ENCODE measurements around the gene GOLPH3L. TPM values are rescaled to one million over a fixed set of nuclear protein-coding genes. Genes with fewer than 3 reads are reported as not detected.
"Not testable (repeated sequence)": the region's sequence is repeated elsewhere in the genome, so short reads cannot be mapped to it uniquely, and the experiment has no call there.

GOLPH3L gene
- 10 to 100 TPM; 32.0 to 32.3 TPM for total RNA-seq

- Mint-ChIP-seq H3K9me3 (no peaks in the 10 kb centered on the region), H3K27me3 (ENCODE audit: low read depth) (no peaks in the 10 kb centered on the region), H3K27ac (peak within 1 kb of the TSS; percentile 96)
These were observed at the start of gene GOLPH3L for GRCh38 chr1:150696995-150697927. GOLPH3L (minus strand) TSS chr1:150697154; CDS start chr1:150694838, 2,316 bp downstream.

GRCh38 chr1:150730130-150730721, 33.3 kb upstream of the GOLPH3L start:
- no peak overlapping the region for H3K4me3 Mint-ChIP-seq
- no peak for DNase-seq
- ATAC-seq (replicated peaks in 1 of 2): no peak
- H3K27me3 Mint-ChIP-seq (ENCODE audit: low read depth): no peaks in the 10 kb centered on the region
- H3K27ac Mint-ChIP-seq: no peak overlapping the region
- H3K9me3 Mint-ChIP-seq: no peaks in the 10 kb centered on the region
- no peaks in the 10 kb centered on the region for H3K4me1 Mint-ChIP-seq (ENCODE audit: low read depth)
- no peaks in the 10 kb centered on the region for H3K36me3 Mint-ChIP-seq (ENCODE audit: insufficient read depth in 2 of 2)

More at GRCh38 chr1:150696995-150697927, at the start of gene GOLPH3L:
- Mint-ChIP-seq H3K4me1 (ENCODE audit: low read depth) (peaks cover 22% of the 10 kb centered on the region), H3K36me3 (ENCODE audit: insufficient read depth in 2 of 2) (peaks cover 0 to 18% of the 10 kb centered on the region in 2 donors), H3K4me3 (peak within 1 kb of the TSS; percentile 92 to 96)
- ATAC-seq (replicated peaks in 1 of 2) (peak; percentile 100), DNase-seq (peak; percentile 87 to 93)

GRCh38 chr1:150724336-150724735, 27.4 kb upstream of the GOLPH3L start:
- no peak for DNase-seq
- Mint-ChIP-seq H3K36me3 (ENCODE audit: insufficient read depth in 2 of 2) (no peaks in the 10 kb centered on the region), H3K4me3 (no peak overlapping the region)

GRCh38 chr1:150720703-150721102, 23.7 kb upstream of the GOLPH3L start, which contains the start of gene HORMAD1:
HORMAD1 (minus strand) TSS chr1:150720895; CDS start chr1:150719505, 1,390 bp downstream.
- no peak for DNase-seq
- no peak within 1 kb of the TSS for H3K27ac Mint-ChIP-seq
- H3K27me3 Mint-ChIP-seq (ENCODE audit: low read depth): peaks cover 5% of the 10 kb centered on the region
- H3K4me1 Mint-ChIP-seq (ENCODE audit: low read depth): no peaks in the 10 kb centered on the region
- ATAC-seq (replicated peaks in 1 of 2): no peak
- no peak within 1 kb of the TSS for H3K4me3 Mint-ChIP-seq
- H3K9me3 Mint-ChIP-seq: no peaks in the 10 kb centered on the region
- no peaks in the 10 kb centered on the region for H3K36me3 Mint-ChIP-seq (ENCODE audit: insufficient read depth in 2 of 2)

More at GRCh38 chr1:150724336-150724735, 27.4 kb upstream of the GOLPH3L start:
- Mint-ChIP-seq H3K4me1 (ENCODE audit: low read depth) (no peaks in the 10 kb centered on the region), H3K9me3 (no peaks in the 10 kb centered on the region), H3K27ac (no peak overlapping the region), H3K27me3 (ENCODE audit: low read depth) (peaks cover 5% of the 10 kb centered on the region)
- no peak for ATAC-seq (replicated peaks in 1 of 2)

GRCh38 chr1:150720098-150720497, 23.1 kb upstream of the GOLPH3L start:
- Mint-ChIP-seq H3K4me1 (ENCODE audit: low read depth) (no peaks in the 10 kb centered on the region), H3K27me3 (ENCODE audit: low read depth) (peaks cover 5% of the 10 kb centered on the region), H3K9me3 (no peaks in the 10 kb centered on the region), H3K4me3 (no peak overlapping the region), H3K27ac (no peak overlapping the region), H3K36me3 (ENCODE audit: insufficient read depth in 2 of 2) (no peaks in the 10 kb centered on the region)
- DNase-seq (no peak), ATAC-seq (replicated peaks in 1 of 2) (no peak)

GRCh38 chr1:150718225-150718891, 21.4 kb upstream of the GOLPH3L start:
- Mint-ChIP-seq H3K27ac (no peak overlapping the region), H3K36me3 (ENCODE audit: insufficient read depth in 2 of 2) (no peaks in the 10 kb centered on the region), H3K4me1 (ENCODE audit: low read depth) (no peaks in the 10 kb centered on the region), H3K27me3 (ENCODE audit: low read depth) (peaks cover 3% of the 10 kb centered on the region), H3K4me3 (no peak overlapping the region), H3K9me3 (no peaks in the 10 kb centered on the region)
- peak in 1 of 2 donors; percentile 28 for ATAC-seq (replicated peaks in 1 of 2)
- no peak for DNase-seq

- DNase-seq; H3K4me1 Mint-ChIP-seq (ENCODE audit: low read depth); H3K4me3 Mint-ChIP-seq; H3K36me3 Mint-ChIP-seq (ENCODE audit: insufficient read depth in 2 of 2); H3K27ac Mint-ChIP-seq; ATAC-seq (replicated peaks in 1 of 2); H3K9me3 Mint-ChIP-seq; H3K27me3 Mint-ChIP-seq (ENCODE audit: low read depth): not testable (repeated sequence)
These were observed 12.1 kb upstream of the GOLPH3L start for GRCh38 chr1:150709031-150709430.

- no peaks in the 10 kb centered on the region for H3K36me3 Mint-ChIP-seq (ENCODE audit: insufficient read depth in 2 of 2)
- no peak overlapping the region for H3K4me3 Mint-ChIP-seq
- H3K27me3 Mint-ChIP-seq (ENCODE audit: low read depth): peaks cover 7% of the 10 kb centered on the region
- H3K4me1 Mint-ChIP-seq (ENCODE audit: low read depth): no peaks in the 10 kb centered on the region
- peak; percentile 27 to 29 for DNase-seq
- no peak overlapping the region for H3K27ac Mint-ChIP-seq
- H3K9me3 Mint-ChIP-seq: no peaks in the 10 kb centered on the region
- ATAC-seq (replicated peaks in 1 of 2): peak in 1 of 2 donors; percentile 52
These were observed 11.6 kb upstream of the GOLPH3L start for GRCh38 chr1:150708595-150708994.

- no peak overlapping the region for H3K27ac Mint-ChIP-seq
- DNase-seq (no peak), ATAC-seq (replicated peaks in 1 of 2) (no peak)
- H3K27me3 Mint-ChIP-seq (ENCODE audit: low read depth): peaks cover 7% of the 10 kb centered on the region
- no peak overlapping the region for H3K4me3 Mint-ChIP-seq
- H3K4me1 Mint-ChIP-seq (ENCODE audit: low read depth): no peaks in the 10 kb centered on the region
- H3K9me3 Mint-ChIP-seq: no peaks in the 10 kb centered on the region
- H3K36me3 Mint-ChIP-seq (ENCODE audit: insufficient read depth in 2 of 2): no peaks in the 10 kb centered on the region
These were observed 9.1 kb upstream of the GOLPH3L start for GRCh38 chr1:150706091-150706490.

GRCh38 chr1:150703427-150703826, 6.5 kb upstream of the GOLPH3L start:
- Mint-ChIP-seq H3K27ac (no peak overlapping the region), H3K4me1 (ENCODE audit: low read depth) (no peaks in the 10 kb centered on the region), H3K27me3 (ENCODE audit: low read depth) (no peaks in the 10 kb centered on the region), H3K4me3 (no peak overlapping the region), H3K9me3 (no peaks in the 10 kb centered on the region), H3K36me3 (ENCODE audit: insufficient read depth in 2 of 2) (no peaks in the 10 kb centered on the region)
- DNase-seq (no peak), ATAC-seq (replicated peaks in 1 of 2) (no peak)

- Mint-ChIP-seq H3K4me3 (peak overlapping the region; percentile 92 to 96), H3K4me1 (ENCODE audit: low read depth) (peaks cover 22% of the 10 kb centered on the region), H3K36me3 (ENCODE audit: insufficient read depth in 2 of 2) (peaks cover 0 to 18% of the 10 kb centered on the region in 2 donors), H3K9me3 (no peaks in the 10 kb centered on the region), H3K27me3 (ENCODE audit: low read depth) (no peaks in the 10 kb centered on the region), H3K27ac (peak overlapping the region; percentile 71)
- ATAC-seq (replicated peaks in 1 of 2) (no peak), DNase-seq (no peak)
These were observed 364 bp downstream of the GOLPH3L start for GRCh38 chr1:150696590-150696989.

- peak overlapping the region; percentile 71 for H3K27ac Mint-ChIP-seq
- peaks cover 0 to 18% of the 10 kb centered on the region in 2 donors for H3K36me3 Mint-ChIP-seq (ENCODE audit: insufficient read depth in 2 of 2)
- H3K27me3 Mint-ChIP-seq (ENCODE audit: low read depth): no peaks in the 10 kb centered on the region
- H3K9me3 Mint-ChIP-seq: no peaks in the 10 kb centered on the region
- H3K4me1 Mint-ChIP-seq (ENCODE audit: low read depth): peaks cover 22% of the 10 kb centered on the region
- no peak for DNase-seq
- no peak for ATAC-seq (replicated peaks in 1 of 2)
- peak overlapping the region; percentile 92 to 96 for H3K4me3 Mint-ChIP-seq
These were observed 792 bp downstream of the GOLPH3L start for GRCh38 chr1:150696162-150696561.

GRCh38 chr1:150695561-150695960, 1.4 kb downstream of the GOLPH3L start:
- DNase-seq (no peak), ATAC-seq (replicated peaks in 1 of 2) (no peak)
- Mint-ChIP-seq H3K27ac (no peak overlapping the region), H3K4me1 (ENCODE audit: low read depth) (peaks cover 22% of the 10 kb centered on the region), H3K27me3 (ENCODE audit: low read depth) (no peaks in the 10 kb centered on the region), H3K36me3 (ENCODE audit: insufficient read depth in 2 of 2) (peaks cover 0 to 18% of the 10 kb centered on the region in 2 donors), H3K4me3 (peak overlapping the region; percentile 57 to 76), H3K9me3 (no peaks in the 10 kb centered on the region)

Data from activated T-cell treated with anti-CD3 and anti-CD28 coated beads, Interleukin-2, amount 50 U/mL, for 72 hours (primary cell).